ENCODE results near the gene MAEL. TPM values are rescaled to one million over a fixed set of nuclear protein-coding genes. Genes with fewer than 3 reads are reported as not detected.
A peak's percentile ranks its signal among the peaks of the same experiment; 100 is the strongest.

Gene MAEL
- polyA plus RNA-seq, 1 experiment = not detected

DNA sequence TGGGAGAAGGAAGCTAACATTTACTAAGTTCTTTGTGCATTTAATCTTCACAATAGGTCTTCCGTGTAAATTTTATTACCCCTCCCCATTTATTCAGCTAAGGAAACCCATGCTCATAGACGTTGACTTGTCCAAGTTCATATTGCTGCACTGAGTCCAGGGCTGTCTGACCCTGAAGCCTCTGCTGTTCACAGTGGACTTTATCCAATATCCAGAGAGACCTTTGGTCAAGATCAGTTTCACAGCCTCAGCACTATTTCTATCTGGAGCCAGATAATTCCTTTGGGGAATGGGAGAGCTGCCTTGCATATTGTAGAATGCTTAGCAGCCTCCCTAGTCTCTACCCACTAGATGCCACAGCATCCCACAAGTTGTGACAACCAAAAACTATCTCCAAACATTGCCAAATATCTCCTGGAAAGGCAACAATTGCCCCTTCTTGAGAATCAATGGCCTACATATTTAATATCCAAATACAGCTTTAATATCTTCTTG lies 40.2 kb upstream of the MAEL start:
- no peak for DNase-seq (ENCODE audit: low read depth, low spot score)
- no peak overlapping the region for H3K4me3 ChIP-seq (ENCODE audit: low read depth, low read length)
- H3K9me3 ChIP-seq (ENCODE audit: control insufficient read depth, insufficient read depth, low read length) = no peaks in the 10 kb centered on the region
- ChIA-PET POLR2A (no interaction called here), CTCF (no interaction called here)
- no peak overlapping the region for H3K27ac ChIP-seq (ENCODE audit: low read depth, low read length)
- H3K27me3 ChIP-seq (ENCODE audit: control insufficient read depth, insufficient read depth, low read length) = peaks cover 11% of the 10 kb centered on the region
- TF ChIP-seq CTCF (IDR thresholded peaks at IDR 0.05; ENCODE audit: low read depth, low read length) = no peak

GRCh38 chr1:166950156-166950555 lies 38.9 kb upstream of the MAEL start:
- H3K4me3 ChIP-seq (ENCODE audit: low read depth, low read length) = no peak overlapping the region
- ChIA-PET CTCF (no interaction called here), POLR2A (no interaction called here)
- H3K27me3 ChIP-seq (ENCODE audit: control insufficient read depth, insufficient read depth, low read length) = peaks cover 14% of the 10 kb centered on the region
- DNase-seq (ENCODE audit: low read depth, low spot score) = no peak
- no peak for TF ChIP-seq CTCF (IDR thresholded peaks at IDR 0.05; ENCODE audit: low read depth, low read length)
- no peaks in the 10 kb centered on the region for H3K9me3 ChIP-seq (ENCODE audit: control insufficient read depth, insufficient read depth, low read length)
- H3K27ac ChIP-seq (ENCODE audit: low read depth, low read length) = no peak overlapping the region

GRCh38 chr1:166951050-166951449 lies 38.0 kb upstream of the MAEL start:
- Histone ChIP-seq H3K27ac (ENCODE audit: low read depth, low read length) (no peak overlapping the region), H3K27me3 (ENCODE audit: control insufficient read depth, insufficient read depth, low read length) (peaks cover 14% of the 10 kb centered on the region), H3K4me3 (ENCODE audit: low read depth, low read length) (no peak overlapping the region), H3K9me3 (ENCODE audit: control insufficient read depth, insufficient read depth, low read length) (no peaks in the 10 kb centered on the region)
- POLR2A ChIA-PET = no interaction called here
- no peak for DNase-seq (ENCODE audit: low read depth, low spot score)
- CTCF ChIA-PET = no interaction called here
- TF ChIP-seq CTCF (IDR thresholded peaks at IDR 0.05; ENCODE audit: low read depth, low read length) = no peak

DNA sequence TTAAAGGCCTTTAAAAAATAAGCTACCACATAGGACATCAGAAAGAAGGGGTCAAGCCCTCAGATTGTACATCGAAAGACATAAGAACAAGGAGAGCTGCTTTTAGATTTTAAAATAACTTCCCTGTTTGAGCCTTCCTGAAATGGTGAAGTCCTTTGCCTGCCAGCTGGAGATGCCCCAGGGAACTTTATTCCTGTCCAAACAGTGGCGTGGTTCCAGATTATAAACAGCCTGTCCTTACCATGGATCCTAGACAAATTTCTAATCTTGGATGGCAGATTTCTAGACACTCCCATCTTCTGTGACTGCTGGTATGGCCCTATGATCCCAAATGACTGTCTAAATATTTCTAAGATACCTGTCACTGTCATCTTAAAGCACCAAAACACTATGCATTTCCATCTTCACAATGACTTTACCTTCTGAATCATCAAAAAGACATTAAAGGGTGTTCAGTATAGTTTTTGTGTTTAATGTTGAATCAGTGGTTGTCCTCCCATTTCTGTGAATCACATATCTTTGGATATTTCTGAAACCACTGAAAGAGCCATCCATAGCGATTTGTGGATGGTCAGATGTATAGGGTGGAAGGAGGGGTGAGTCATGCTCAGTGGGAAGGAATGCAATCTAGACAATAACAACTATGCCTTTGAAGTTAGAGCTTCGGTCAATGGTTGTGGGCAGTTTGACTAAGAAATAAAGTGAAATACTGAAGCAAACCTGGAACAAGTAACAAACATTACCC lies 36.9 kb upstream of the MAEL start:
- POLR2A ChIA-PET = no interaction called here
- peak; percentile 23 for DNase-seq (ENCODE audit: low read depth, low spot score)
- no peak for TF ChIP-seq CTCF (IDR thresholded peaks at IDR 0.05; ENCODE audit: low read depth, low read length)
- Histone ChIP-seq H3K4me3 (ENCODE audit: low read depth, low read length) (no peak overlapping the region), H3K9me3 (ENCODE audit: control insufficient read depth, insufficient read depth, low read length) (no peaks in the 10 kb centered on the region), H3K27ac (ENCODE audit: low read depth, low read length) (no peak overlapping the region), H3K27me3 (ENCODE audit: control insufficient read depth, insufficient read depth, low read length) (peaks cover 13% of the 10 kb centered on the region)
- CTCF ChIA-PET = interaction anchor here (0.5 to 1.2 kb wide), 2 partner anchors 13 to 42 kb away, joined by 3 to 4 read pairs; no protein-coding TSS in a partner anchor

GRCh38 chr1:166953491-166953890 lies 35.6 kb upstream of the MAEL start:
- Histone ChIP-seq H3K27ac (ENCODE audit: low read depth, low read length) (no peak overlapping the region), H3K9me3 (ENCODE audit: control insufficient read depth, insufficient read depth, low read length) (no peaks in the 10 kb centered on the region), H3K27me3 (ENCODE audit: control insufficient read depth, insufficient read depth, low read length) (peaks cover 9% of the 10 kb centered on the region), H3K4me3 (ENCODE audit: low read depth, low read length) (no peak overlapping the region)
- TF ChIP-seq CTCF (IDR thresholded peaks at IDR 0.05; ENCODE audit: low read depth, low read length) = no peak
- POLR2A ChIA-PET = no interaction called here
- no peak for DNase-seq (ENCODE audit: low read depth, low spot score)
- CTCF ChIA-PET = interaction anchor here (0.8 kb wide), 1 partner anchor 43 kb away, joined by 3 read pairs; no protein-coding TSS in a partner anchor
